Esophagus muscularis mucosa (tissue), 4 donors: ENCODE results near the gene STMND1. TPM values are rescaled to one million over a fixed set of nuclear protein-coding genes. Genes with fewer than 3 reads are reported as not detected.

Experiments
- DNase-seq: peaks from one replicate; pipeline ENCODE4 v3.0.0-alpha.2; 2017; ENCODE audit errors: extremely low spot score
- H3K27ac ChIP-seq, 4 donors: fragments of 200-600 bp; sonication (generic); replicated peaks in 1 of 4; 1 replicate in 3 of 4; 2 replicates in 1 of 4; pipeline ENCODE4 v1.5.1; 2016 to 2019; ENCODE audit warnings: mild to moderate bottlenecking in 1 of 4
- H3K27me3 ChIP-seq, 4 donors: fragments of 200-600 bp; sonication (generic); one replicate each; pipeline versions ENCODE4 v1.5.1 to v1.6.0; 2016 to 2019
- H3K36me3 ChIP-seq, 4 donors: fragments of 200-600 bp; sonication (generic); one replicate each; pipeline ENCODE4 v1.5.1; 2016 to 2019
- H3K4me1 ChIP-seq, 4 donors: fragments of 200-600 bp; sonication (generic); one replicate each; pipeline ENCODE4 v1.5.1; 2016 to 2019
- H3K4me3 ChIP-seq, 4 donors: fragments of 200-600 bp; sonication (generic); 1 replicate in 2 of 4; 2 replicates in 2 of 4; pipeline ENCODE4 v1.5.1; 2016 to 2019; ENCODE audit warnings: mild to moderate bottlenecking in 4 of 4, moderate library complexity in 1 of 4
- H3K9me3 ChIP-seq, 4 donors: fragments of 200-600 bp; sonication (generic); 1 replicate in 3 of 4; 2 replicates in 1 of 4; pipeline ENCODE4 v1.5.1; 2016 to 2019
- CTCF ChIP-seq, 3 experiments: fragments of 200-600 bp in 2 of 3; fragments of 450-650 bp in 1 of 3; sonication (generic) in 2 of 3; IDR thresholded peaks; one replicate each; pipeline ENCODE4 v1.5.1; 2017 to 2019; ENCODE audit warnings: antibody characterized with exemption in 3 of 3, mild to moderate bottlenecking in 2 of 3, moderate library complexity in 1 of 3
- EP300 ChIP-seq: sonication (generic); formaldehyde crosslinking; IDR thresholded peaks from one replicate; pipeline ENCODE4 v1.6.1; 2017; ENCODE audit warnings: antibody characterized with exemption
- POLR2A ChIP-seq: fragments of 450-650 bp; IDR thresholded peaks from one replicate; pipeline ENCODE4 v1.6.1; 2017; ENCODE audit warnings: antibody characterized with exemption, moderate library complexity, mild to moderate bottlenecking, low read depth
- POLR2AphosphoS5 ChIP-seq, 2 donors: sonication (generic); formaldehyde crosslinking; IDR thresholded peaks; one replicate each; pipeline ENCODE4 v1.6.1; 2017; ENCODE audit warnings: antibody characterized with exemption in 2 of 2
- WGBS: methylation state at CpG from one replicate; pipeline ENCODE4 v1.1.5; 2018; 5-methylcytosine and 5-hydroxymethylcytosine counted together
- intact Hi-C: fragments of 100-400 bp; cut with DNase I; formaldehyde crosslinking; loops from one replicate; pipeline ENCODE4 v1.15.1; 2023
- total RNA-seq, 4 donors: library from RNA; depleted of rRNA; stranded (reverse); fragments of >200 nt; gene quantifications; one replicate each; pipeline versions ENCODE4 v1.1.0 to v1.2.1, GENCODE V29; 2016

STMND1 gene
- total RNA-seq, 4 donors from 2014 or later = not detected

DNA sequence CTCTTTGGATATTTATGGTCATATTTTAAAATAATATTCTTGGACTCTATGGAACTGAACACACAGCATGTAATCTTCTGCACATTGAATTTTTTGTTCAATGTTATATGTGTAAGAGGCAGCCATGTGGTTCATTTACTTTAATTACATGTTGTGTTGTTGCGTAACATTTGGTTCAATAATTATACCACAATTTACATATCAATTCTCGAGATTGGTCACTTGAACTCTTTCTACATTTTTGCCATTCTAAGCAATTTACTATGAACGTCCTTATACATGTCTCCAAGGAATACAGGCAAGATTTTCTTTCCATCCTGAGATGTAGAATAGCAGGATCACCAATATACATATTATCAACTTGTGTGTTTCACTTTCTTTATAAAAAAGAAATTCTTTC, 18.5 kb upstream of the STMND1 start:
- intact Hi-C loops = loop anchor here (10.0 kb wide), 3 partner anchors 69 to 279 kb away; no protein-coding TSS in a partner anchor
- H3K9me3 ChIP-seq = no peaks in the 10 kb centered on the region
- no peak for DNase-seq
- H3K36me3 ChIP-seq = no peaks in the 10 kb centered on the region
- TF ChIP-seq POLR2AphosphoS5 (IDR thresholded peaks at IDR 0.05) (no peak), POLR2A (no peak), EP300 (no peak), CTCF (IDR thresholded peaks at IDR 0.05) (no peak)
- no peak overlapping the region for H3K4me3 ChIP-seq
- H3K27ac ChIP-seq = no peak overlapping the region
- H3K4me1 ChIP-seq = peaks cover 0 to 10% (median 2%) of the 10 kb centered on the region in 4 donors
- WGBS = 88% methylated on average over 3 of the region's 3 CpGs
- H3K27me3 ChIP-seq = no peaks in the 10 kb centered on the region

DNA sequence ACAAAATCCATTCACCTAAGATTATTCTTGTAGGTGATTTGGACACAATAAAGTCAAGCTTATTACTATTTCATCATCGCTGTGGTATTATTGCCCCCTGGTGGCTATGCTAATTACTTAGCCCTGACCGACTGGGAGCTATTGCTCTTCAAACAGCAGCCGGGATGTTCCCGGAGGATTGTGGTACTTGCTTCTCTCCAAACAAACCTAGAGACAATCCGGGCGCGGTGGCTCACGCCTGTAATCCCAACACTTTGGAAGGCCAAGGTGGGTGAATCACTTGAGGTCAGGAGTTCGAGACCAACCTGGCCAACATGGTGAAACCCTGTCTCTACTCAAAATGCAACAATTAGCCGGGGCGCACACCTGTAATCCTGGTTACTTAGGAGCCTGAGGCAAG, 15.4 kb upstream of the STMND1 start:
- Histone ChIP-seq H3K36me3 (no peaks in the 10 kb centered on the region), H3K27me3 (no peaks in the 10 kb centered on the region), H3K9me3 (no peaks in the 10 kb centered on the region), H3K4me3 (no peak overlapping the region), H3K27ac (no peak overlapping the region), H3K4me1 (peaks cover 0 to 10% (median 2%) of the 10 kb centered on the region in 4 donors)
- no peak for DNase-seq
- no peak for TF ChIP-seq POLR2A
- TF ChIP-seq CTCF (IDR thresholded peaks at IDR 0.05) = peak; percentile 75 to 77 (median 76)
- TF ChIP-seq POLR2AphosphoS5 (IDR thresholded peaks at IDR 0.05) = peak in 1 of 2 donors; percentile 16
- WGBS = 41% methylated on average over 6 of the region's 11 CpGs
- intact Hi-C loops = loop anchor here (5.0 to 10.0 kb wide), 4 partner anchors 72 to 574 kb away; no protein-coding TSS in a partner anchor

- H3K4me1 ChIP-seq = no peaks in the 10 kb centered on the region
- WGBS = 100% methylated on average over 4 of the region's 4 CpGs
- intact Hi-C loops = loop anchor here (5.0 to 10.0 kb wide), 4 partner anchors 73 to 576 kb away; no protein-coding TSS in a partner anchor
- H3K27me3 ChIP-seq = no peaks in the 10 kb centered on the region
- no peaks in the 10 kb centered on the region for H3K9me3 ChIP-seq
- no peak overlapping the region for H3K4me3 ChIP-seq
- no peaks in the 10 kb centered on the region for H3K36me3 ChIP-seq
- DNase-seq = no peak
- TF ChIP-seq EP300 (no peak), POLR2A (no peak), CTCF (IDR thresholded peaks at IDR 0.05) (no peak), POLR2AphosphoS5 (IDR thresholded peaks at IDR 0.05) (no peak)
- no peak overlapping the region for H3K27ac ChIP-seq
Observed at GRCh38 chr6:17088091-17088611, 13.7 kb upstream of the STMND1 start.

GRCh38 chr6:17091122-17091521, 10.7 kb upstream of the STMND1 start:
- 75% methylated on average over 3 of the region's 3 CpGs for WGBS
- Histone ChIP-seq H3K9me3 (no peaks in the 10 kb centered on the region), H3K27me3 (no peaks in the 10 kb centered on the region), H3K4me3 (no peak overlapping the region), H3K27ac (no peak overlapping the region), H3K4me1 (no peaks in the 10 kb centered on the region), H3K36me3 (no peaks in the 10 kb centered on the region)
- no peak for DNase-seq
- TF ChIP-seq POLR2AphosphoS5 (IDR thresholded peaks at IDR 0.05) = no peak
- TF ChIP-seq POLR2A = no peak
- TF ChIP-seq EP300 = no peak
- TF ChIP-seq CTCF (IDR thresholded peaks at IDR 0.05) = no peak
- intact Hi-C loops = no loop called here

GRCh38 chr6:17093686-17094085, 8.2 kb upstream of the STMND1 start:
- H3K4me1 ChIP-seq = no peaks in the 10 kb centered on the region
- H3K36me3 ChIP-seq = no peaks in the 10 kb centered on the region
- DNase-seq = no peak
- no peak for TF ChIP-seq EP300
- TF ChIP-seq POLR2A = no peak
- no peak for TF ChIP-seq POLR2AphosphoS5 (IDR thresholded peaks at IDR 0.05)
- no peak overlapping the region for H3K4me3 ChIP-seq
- H3K9me3 ChIP-seq = no peaks in the 10 kb centered on the region
- intact Hi-C loops = no loop called here
- no peak overlapping the region for H3K27ac ChIP-seq
- 39% methylated on average over 5 of the region's 5 CpGs for WGBS
- no peaks in the 10 kb centered on the region for H3K27me3 ChIP-seq
